Measurements from ENCODE around the gene TMEM270. TPM values are rescaled to one million over a fixed set of nuclear protein-coding genes. Genes with fewer than 3 reads are reported as not detected.

Gene TMEM270
- total RNA-seq, 4 donors from 2014 or later = not detected

DNA sequence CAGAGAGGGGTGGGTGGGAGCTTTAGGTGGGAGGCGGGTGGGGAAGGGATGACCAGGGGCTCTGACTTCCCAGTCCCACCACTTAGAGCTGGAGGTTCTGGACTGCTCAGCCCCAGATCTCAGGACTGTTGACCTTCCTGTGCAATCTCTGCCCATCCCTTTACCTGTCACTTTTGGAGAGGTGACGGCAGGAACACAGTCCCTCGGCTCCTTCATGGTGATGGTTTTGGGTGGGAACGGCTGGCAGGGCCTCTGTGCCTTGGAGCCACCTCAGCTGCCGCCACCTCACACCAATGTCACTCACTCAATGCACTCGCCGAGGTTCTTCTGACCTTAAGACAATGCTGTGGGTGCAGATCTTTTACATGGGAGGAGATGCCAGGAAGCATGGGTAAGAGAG lies 49.0 kb downstream of the TMEM270 start:
- no peak for DNase-seq (ENCODE audit: extremely low spot score)
- intact Hi-C loops (cut with DNase I) = no loop called here
- no peaks in the 10 kb centered on the region for H3K27me3 ChIP-seq
- no peak overlapping the region for H3K4me3 ChIP-seq
- 86% methylated on average over 6 of the region's 7 CpGs for WGBS
- peaks cover 3 to 15% (median 7%) of the 10 kb centered on the region in 4 donors for H3K4me1 ChIP-seq
- no peaks in the 10 kb centered on the region for H3K9me3 ChIP-seq
- no peak overlapping the region for H3K27ac ChIP-seq (replicated peaks in 1 of 4)
- TF ChIP-seq POLR2A (IDR thresholded peaks at IDR 0.05; ENCODE audit: low read depth) (no peak), POLR2AphosphoS5 (IDR thresholded peaks at IDR 0.05) (no peak), EP300 (IDR thresholded peaks at IDR 0.05) (no peak)
- TF ChIP-seq, protein P1, sequence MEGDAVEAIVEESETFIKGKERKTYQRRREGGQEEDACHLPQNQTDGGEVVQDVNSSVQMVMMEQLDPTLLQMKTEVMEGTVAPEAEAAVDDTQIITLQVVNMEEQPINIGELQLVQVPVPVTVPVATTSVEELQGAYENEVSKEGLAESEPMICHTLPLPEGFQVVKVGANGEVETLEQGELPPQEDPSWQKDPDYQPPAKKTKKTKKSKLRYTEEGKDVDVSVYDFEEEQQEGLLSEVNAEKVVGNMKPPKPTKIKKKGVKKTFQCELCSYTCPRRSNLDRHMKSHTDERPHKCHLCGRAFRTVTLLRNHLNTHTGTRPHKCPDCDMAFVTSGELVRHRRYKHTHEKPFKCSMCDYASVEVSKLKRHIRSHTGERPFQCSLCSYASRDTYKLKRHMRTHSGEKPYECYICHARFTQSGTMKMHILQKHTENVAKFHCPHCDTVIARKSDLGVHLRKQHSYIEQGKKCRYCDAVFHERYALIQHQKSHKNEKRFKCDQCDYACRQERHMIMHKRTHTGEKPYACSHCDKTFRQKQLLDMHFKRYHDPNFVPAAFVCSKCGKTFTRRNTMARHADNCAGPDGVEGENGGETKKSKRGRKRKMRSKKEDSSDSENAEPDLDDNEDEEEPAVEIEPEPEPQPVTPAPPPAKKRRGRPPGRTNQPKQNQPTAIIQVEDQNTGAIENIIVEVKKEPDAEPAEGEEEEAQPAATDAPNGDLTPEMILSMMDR (IDR thresholded peaks at IDR 0.05) = no peak
- no peaks in the 10 kb centered on the region for H3K36me3 ChIP-seq

GRCh38 chr7:73912223-73912622 lies 51.3 kb downstream of the TMEM270 start:
- no peak overlapping the region for H3K27ac ChIP-seq (replicated peaks in 1 of 4)
- DNase-seq (ENCODE audit: extremely low spot score) = no peak
- H3K27me3 ChIP-seq = no peaks in the 10 kb centered on the region
- intact Hi-C loops (cut with DNase I) = no loop called here
- H3K4me1 ChIP-seq = peaks cover 3 to 14% (median 7%) of the 10 kb centered on the region in 4 donors
- no peaks in the 10 kb centered on the region for H3K36me3 ChIP-seq
- H3K9me3 ChIP-seq = no peaks in the 10 kb centered on the region
- WGBS = 95% methylated on average over 5 of the region's 5 CpGs
- no peak overlapping the region for H3K4me3 ChIP-seq
- TF ChIP-seq, protein P1 (IDR thresholded peaks at IDR 0.05) = no peak
- TF ChIP-seq POLR2A (IDR thresholded peaks at IDR 0.05; ENCODE audit: low read depth) (no peak), POLR2AphosphoS5 (IDR thresholded peaks at IDR 0.05) (no peak), EP300 (IDR thresholded peaks at IDR 0.05) (no peak)

Other genes starting within 250 kb of the TMEM270 start
- 10 to 100 TPM in 2 of 4 donors, 1 to 10 TPM in 2; 6.5 to 19.5 (median 10.3) TPM for gene MLXIPL, start 236.6 kb upstream of the TMEM270 start, total RNA-seq
- gene VPS37D, start 193.3 kb upstream of the TMEM270 start, total RNA-seq = 1 to 10 TPM; 2.5 to 7.1 (median 4.0) TPM
- gene DNAJC30, start 177.7 kb upstream of the TMEM270 start, total RNA-seq = 1 to 10 TPM; 4.5 to 7.5 (median 5.5) TPM
- gene BUD23, start 177.6 kb upstream of the TMEM270 start, total RNA-seq = 10 to 100 TPM; 43.2 to 51.5 (median 48.6) TPM
- 10 to 100 TPM in 2 of 4 donors, 1 to 10 TPM in 2; 7.1 to 16.0 (median 9.6) TPM for gene STX1A, start 141.5 kb upstream of the TMEM270 start, total RNA-seq
- gene ABHD11, start 122.4 kb upstream of the TMEM270 start, total RNA-seq = 1 to 10 TPM; 6.1 to 7.9 (median 7.2) TPM
- gene CLDN3, start 90.9 kb upstream of the TMEM270 start, total RNA-seq = under 1 TPM in 1 of 4 donors, not detected in 3; 0.80 TPM
- 1 to 10 TPM in 2 of 4 donors, under 1 TPM in 2; 0.42 to 3.1 (median 1.7) TPM for gene CLDN4, start 30.2 kb upstream of the TMEM270 start, total RNA-seq
- 1 to 10 TPM in 3 of 4 donors, under 1 TPM in 1; 0.83 to 4.0 (median 2.8) TPM for gene METTL27, start 18.6 kb upstream of the TMEM270 start, total RNA-seq
- 100 to 1,000 TPM; 337 to 646 (median 447) TPM for gene ELN, start 167.0 kb downstream of the TMEM270 start, total RNA-seq
- gene LIMK1, start 222.6 kb downstream of the TMEM270 start, total RNA-seq = 10 to 100 TPM in 3 of 4 donors, 1 to 10 TPM in 1; 10.0 to 19.3 (median 11.9) TPM

Measured in esophagus muscularis mucosa (tissue), 4 donors.